Activated CD8-positive, alpha-beta memory T cell treated with anti-CD3 and anti-CD28 coated beads for 4 hours (primary cell): ENCODE results near the gene NKIRAS2.

ENCODE experiments used
- DNase-seq, 2 donors: peaks; one replicate each; pipeline ENCODE4 v3.0.0-alpha.2; 2020; ENCODE audit warnings: low read depth in 2 of 2

NKIRAS2 gene

DNA sequence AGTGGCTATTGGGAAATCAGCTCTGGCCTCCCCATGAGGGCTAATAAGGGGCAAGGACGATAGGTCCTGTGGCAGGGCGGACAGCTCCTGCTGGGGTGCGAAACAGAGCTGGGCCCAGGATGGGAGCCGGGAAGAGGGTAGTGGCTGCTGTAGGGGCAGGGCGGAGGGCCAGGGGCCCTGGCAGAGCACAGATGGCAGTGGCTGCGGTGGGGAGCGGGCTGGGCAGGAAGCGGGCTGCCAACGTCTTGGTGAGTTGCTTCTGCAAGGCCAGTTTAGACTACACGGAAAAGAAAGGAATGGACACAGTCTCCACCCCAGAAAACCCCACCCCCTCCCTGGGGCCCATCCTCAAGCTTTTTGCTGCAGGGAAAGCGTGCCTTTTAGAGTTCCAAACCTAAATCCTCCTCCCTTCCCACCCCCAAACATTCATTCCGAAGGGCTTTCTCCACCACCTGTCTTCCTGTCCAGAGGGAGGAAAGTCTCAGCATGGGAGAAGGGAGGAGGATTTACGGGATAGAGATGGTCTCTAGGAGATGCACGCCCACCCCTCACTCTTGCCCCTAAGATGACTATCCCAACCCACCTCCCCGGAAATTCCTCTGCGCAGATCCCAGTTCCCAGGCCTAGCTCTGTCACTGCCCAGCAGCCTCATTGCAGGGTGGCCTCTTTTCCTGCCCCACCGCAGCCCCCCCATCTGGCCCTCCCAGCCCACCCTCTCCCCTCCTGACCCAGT, 7.1 kb downstream of the NKIRAS2 start:
- DNase-seq = no peak

DNA sequence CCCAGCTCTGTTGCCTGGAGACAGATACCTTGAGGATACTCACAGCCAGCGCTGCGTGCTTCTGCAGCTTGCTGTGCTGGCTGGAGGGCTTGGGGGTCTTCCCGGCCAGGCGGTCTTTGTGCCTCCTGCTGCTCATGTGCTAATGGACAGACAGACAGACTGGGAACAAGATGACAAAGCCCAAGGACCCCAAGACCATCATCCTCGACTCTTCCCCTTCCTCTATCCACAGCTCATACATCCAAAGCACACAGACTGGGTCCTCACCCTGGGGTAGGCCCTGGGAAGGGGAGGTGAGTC, 7.7 kb downstream of the NKIRAS2 start:
- no peak for DNase-seq

DNA sequence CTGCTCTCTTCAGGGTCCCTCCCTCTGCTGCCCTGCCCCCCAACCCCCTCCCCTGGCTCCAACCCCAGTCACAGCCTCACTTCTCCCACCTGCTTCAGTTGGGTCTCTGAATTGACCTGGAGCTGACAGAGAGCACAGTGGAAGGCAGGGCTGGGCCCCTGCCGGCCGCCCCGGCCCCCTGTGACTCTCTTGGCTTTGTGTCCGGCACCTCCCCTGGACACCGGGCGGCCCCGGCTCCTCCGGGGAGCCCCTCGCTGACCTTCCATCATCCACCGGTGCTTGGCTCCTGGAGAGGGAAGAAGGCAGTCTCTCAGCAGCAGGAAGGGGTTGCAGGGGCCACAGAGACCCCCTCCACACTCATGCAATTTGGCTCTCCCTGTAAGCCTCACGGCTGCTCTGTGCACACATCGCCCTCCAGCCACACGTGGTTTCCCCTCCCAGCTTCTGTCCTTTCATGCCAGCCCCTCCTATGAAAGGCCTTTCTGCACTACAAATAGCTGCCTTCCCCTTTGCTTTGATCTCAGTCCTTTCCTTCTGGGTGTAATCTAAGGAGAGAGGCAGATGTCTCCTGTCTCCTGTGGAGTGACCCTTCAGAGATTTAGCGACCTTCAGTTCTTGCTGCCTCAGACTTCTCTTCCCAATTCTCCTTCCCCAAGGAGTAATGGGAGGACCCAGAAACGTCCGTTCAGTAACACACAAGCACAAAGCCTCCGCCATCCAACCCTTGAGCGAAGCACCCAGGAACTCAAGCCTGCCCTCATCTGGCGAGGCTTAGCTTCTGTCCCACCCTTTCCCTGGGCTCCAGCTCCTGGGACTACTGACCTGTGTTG, 8.3 kb downstream of the NKIRAS2 start:
- no peak for DNase-seq

DNA sequence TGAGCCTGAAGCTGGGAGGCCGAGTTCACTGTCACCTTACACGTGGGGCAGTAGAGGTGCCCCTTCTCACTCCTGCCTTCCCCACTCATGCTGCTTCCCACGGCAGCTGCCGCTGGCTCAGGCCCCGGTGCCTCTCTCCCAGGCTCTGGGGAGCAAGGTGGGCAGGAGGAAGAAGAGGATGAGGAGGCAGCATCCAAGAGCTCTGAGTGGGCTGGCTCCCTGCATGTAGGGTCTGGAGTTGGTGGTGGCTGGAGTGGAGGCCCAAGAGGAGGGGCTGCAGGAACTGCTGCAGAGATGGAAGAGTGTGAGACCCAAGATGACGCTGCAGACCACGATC, 8.9 kb downstream of the NKIRAS2 start:
- no peak for DNase-seq

DNA sequence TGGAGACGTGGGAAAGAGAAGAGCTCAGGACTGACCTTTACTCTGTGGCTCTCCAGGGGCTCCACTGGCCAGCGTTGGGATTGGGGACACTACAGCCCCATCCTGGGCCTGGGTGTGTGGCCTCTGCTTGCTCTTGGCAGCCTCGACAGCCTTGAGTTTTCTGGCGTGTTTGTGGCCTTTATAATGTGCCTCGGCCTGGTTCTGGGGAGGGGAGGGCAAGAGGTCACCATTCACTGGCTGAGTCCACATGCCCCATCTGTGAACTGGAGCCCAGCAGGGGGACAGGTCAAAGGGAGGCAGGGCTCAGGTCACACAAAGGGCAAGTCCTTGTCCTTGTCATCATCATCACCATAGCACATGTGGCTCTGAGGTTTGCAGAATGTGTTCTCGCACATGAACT, 11.7 kb downstream of the NKIRAS2 start:
- no peak for DNase-seq

DNA sequence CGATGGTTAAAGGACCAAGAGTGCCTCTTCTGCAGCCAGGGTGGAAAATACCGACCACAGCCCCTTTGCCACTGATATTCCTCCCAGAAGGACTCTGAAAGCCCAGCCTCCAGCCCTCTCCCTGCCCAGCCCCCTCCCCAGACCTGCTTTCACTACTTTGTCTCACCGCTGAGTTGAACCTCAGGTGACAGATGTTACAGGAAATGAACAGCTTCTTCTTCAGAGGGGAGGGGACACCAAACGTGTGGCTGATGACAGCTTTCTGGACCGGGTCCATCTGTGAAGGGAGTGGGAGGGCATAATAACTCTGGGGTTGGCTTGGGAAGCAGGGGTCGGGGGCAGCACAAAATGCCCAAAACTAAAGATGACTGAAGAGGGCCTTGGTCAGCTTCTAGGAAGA, 14.2 kb downstream of the NKIRAS2 start:
- DNase-seq = no peak

DNA sequence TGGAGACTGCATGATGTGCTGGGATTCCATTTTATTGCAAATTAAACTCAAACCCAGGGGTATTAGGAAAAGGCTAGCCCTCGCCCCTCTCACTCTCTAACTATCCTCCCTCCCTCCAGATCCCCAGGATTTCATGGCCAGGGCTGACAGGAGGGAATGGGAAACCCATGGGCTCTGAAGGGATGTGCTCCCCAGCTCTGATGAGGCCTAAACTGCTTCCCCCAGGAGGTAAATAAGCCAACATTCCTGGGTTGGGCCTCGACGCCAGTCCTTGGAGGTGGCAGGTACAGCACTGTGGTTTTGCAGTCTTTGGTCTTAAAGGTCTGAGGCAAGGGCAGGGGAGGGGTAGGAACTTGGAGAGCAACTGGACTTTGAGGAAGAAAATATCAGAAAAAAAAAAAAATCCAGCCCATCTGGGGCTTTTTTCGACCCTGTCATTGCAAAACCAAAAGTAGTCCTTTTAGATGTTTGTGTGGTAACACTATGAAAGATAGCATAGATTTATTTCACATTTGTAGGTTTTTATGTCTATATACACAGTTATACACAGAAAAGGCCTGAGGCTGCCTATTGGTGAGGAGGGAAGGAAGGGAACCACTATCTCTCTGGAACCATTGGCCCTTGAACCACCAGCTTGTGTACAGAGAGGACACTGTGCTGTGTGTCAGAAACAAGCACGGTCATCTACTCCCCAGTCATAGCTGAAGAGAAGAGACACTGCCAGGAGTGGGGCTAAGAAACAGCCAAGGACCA, 18.5 kb downstream of the NKIRAS2 start:
- no peak for DNase-seq

DNA sequence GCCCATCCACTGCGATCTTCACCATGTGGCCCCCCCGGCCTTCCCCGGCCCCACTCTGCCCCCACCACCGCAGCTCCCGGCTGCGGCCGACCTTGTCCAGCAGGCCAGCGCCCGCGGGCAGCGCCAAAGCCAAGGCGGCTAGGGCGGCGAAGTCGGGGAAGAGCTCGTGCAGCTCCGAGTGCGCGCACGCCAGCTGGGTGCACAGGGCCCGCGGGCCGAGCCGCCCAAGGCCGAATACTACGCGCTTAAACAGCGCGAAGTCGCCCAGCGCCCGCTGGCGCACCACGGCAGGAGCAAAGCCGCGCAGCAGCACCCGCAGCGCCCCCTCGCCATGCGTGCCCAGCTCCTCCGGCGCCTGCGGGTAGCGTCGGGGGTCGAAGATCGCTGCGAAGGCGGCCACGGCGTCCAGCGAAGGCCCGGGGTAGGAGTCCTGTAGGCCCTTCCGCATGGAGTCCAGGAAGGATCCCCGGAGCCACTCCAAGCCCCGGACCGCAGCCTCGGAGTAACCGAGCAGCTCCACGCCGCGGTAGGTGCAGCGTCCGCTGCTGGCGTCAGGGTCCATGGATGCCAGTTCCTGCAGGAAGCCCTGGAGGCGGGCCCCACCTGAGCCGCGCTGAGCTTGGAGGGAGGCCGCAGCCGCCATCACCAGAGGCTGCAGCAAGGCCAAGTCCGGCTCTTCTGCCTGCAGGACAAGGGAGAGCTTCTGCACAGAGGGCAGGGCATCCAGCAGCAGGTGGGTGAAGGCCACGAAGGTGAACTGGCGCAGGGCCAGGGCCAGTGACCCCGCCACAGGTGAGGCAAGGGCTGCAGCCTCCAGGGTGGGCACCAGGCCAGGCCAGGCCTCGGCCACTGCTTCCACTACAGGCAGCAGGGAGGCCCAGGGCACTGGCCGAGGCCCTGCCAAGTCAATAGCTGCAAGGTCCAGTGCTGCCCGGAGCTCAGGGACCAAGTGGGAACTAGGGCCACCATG, 20.2 kb downstream of the NKIRAS2 start:
- DNase-seq = no peak

DNA sequence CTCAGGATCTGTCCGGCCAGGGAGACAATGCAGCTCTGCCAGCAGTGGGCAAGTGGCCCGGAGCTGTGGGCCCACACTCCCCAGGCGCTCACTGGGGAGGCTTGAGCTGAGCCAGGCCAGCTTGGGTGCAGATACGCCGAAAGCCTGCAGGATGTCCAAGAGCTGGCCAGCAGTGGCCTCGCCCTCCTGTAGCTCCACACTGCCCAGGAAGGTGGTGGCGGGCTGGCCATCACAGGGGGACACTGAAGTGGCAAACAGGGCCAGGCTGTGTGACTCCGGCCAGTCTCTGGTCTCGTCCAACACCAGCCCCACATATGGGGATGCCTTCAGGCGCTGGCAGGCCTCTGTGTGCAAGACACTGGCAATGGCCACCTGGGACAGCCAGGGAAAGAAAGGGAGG, 20.9 kb downstream of the NKIRAS2 start:
- no peak for DNase-seq

DNA sequence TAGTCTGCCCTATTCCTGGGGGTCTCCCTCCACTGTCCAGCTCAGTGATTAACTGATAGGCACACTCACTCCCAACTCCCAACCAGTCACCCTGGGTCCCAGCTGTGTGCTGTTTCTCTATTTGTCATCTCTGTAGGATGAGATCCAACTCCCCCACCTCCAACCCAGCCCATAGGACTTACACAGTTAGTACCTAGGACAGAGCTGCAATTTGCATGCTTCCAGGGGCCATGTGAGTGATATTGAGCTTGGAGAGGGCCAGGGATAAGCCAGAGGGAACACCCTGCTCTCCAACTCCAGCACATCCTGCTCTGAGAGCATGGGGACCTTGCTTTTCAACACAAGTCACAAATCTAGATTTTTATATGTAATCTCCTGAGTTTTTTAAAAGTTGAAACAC, 21.7 kb downstream of the NKIRAS2 start:
- DNase-seq = no peak

DNA sequence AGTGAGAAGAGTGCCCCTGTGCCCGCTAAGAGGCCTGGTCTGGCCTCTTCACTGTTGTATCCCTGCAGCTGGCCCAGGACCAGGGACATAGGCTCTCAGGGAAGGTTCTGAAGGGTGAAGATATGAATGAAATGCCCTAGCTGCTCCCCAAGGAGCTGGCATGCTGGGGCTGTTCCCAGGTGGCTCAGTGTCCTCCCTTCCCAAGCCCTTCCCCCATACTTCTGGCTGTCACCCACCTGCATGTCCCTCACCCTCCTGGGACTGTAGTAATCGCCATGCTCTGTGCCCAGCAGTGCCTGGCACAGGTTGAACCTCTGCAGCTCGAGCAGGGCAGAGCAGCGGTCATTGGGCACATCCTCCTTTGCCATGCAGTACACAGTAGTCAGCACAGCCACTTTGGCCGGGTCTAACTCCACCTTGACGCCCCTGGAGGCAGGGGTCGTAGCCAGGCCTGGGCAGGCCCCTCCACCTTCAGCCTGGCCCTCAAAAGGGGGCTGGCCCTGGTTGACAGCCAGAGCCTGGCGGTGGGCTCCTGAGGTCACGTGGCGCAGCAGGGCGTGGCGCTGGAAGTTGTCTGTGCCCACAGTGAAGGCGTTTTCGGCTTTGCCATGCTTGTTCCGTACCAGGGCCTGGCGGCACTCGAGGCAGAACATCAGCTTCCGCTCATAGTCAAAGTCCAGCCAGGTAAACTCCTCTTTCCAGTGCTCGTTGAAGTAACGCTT, 22.9 kb downstream of the NKIRAS2 start:
- DNase-seq = no peak

DNA sequence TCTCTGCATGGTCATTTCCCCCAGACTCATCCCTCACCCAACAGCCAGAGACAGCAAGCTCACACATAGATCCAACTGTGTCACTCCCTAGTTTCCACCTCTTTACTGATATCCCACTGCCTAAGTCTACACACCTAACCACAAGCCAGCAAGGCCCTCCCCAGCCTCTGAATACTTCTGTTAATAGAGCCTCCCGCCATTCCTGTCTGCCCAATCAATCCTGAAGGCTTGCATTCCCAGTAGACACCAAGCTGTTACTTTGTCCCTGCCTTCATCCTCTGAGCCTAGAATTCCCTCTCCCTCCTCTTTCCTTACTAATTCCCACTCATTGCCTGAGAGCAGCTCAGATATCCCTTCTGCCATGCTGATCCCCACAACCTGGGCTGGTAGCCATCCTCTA, 25.8 kb downstream of the NKIRAS2 start:
- no peak for DNase-seq

DNA sequence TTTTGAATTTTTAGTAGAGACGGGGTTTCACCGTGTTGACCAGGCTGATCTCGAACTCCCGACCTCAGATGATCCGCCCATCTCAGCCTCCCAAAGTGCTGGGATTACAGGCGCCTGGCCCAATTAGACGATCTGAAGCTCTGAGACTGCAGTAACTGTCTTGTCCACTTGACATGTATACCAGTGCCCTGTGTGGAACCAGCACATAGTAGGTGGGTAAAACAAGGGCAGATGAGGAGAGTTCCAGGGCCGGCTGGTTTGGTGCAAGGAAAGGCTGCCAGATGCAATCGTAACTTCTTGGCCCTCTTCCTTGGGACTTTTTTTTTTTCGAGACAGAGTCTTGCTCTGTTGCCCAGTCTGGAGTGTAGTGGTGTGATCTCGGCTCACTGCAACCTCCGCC, 27.5 kb downstream of the NKIRAS2 start:
- DNase-seq = no peak

DNA sequence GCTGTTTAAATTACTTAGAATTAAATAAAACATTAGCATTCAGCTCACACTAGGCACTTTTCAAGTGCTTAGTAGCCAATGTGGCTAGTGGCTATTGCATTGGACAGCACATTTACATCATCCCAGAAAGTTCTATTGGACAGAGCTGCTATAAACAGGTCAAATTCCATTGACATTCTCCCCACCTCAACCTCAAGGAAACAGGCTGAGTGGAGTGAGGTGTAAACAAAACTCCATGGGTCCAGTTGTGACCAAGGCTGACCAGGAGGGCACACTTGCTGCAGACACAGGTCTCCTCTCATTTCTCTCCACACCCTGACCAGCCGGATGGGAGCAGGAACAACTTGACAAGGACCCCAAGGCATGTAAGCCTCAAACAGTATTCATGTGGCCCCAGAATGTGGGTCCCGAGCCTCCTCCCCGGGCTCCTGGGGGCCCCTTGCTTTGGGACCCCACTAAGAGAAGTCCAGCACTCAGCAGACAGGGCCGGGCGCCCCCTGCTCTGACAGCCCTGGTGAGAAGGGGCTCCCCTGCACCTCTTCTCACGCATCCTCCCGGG, 30.0 kb downstream of the NKIRAS2 start:
- DNase-seq = no peak

DNA sequence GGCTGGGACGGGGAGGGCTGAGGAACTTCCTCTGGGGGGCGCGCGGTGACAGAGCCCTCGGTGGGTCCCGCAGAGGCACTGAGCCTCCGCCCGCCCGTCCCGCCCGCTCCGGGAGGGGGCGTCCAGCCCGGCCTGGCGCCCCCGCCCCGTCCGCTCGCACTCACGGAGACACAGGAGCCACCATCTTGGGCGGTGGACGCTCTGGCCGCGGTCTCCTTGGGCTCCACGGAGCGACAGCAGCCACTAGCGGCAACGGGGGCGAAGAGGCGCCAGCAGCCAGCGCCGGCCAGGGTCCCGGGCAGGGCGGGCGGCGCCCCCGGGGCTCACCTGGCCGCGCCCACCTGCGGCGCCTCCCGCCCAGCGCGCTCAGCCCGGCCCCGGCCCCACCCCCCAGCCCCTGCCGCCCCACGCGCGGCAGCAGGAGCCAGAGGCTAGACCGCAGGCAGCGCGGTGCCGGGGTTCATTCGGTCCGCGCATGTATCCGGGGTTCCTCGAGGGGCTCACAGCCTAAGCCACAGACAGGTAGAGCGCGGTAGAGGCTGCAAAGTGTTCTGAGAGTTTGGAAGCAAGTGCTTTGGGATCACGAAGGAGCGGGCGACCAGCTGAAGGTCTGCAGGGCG, 30.6 kb downstream of the NKIRAS2 start, which contains the start of gene C17orf113:
Gene C17orf113 (minus strand): TSS at position 209 of the 620 bp plus-strand sequence. CDS start 7,225 bp downstream, outside the sequence.
- DNase-seq = peak; percentile 5 to 14

DNA sequence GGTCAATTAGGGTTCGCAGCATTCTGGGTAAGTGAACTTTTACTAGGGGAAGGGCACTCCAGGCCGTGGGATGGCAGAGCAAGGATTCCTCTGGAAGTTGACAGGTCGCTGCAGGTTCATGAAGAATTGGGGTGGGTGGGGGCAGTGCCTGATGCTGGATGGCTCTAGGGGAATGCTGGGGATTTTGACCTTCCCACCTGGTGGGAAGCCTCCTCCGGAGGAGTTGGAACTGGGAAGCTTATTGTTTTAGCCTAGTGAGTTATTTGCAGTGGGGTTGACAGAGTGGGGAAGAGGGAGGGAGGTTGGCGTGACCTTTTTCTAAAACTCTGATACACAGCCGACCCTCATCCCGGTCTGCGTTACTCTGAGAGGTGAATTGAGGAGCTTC, 31.1 kb downstream of the NKIRAS2 start:
- DNase-seq = no peak

DNA sequence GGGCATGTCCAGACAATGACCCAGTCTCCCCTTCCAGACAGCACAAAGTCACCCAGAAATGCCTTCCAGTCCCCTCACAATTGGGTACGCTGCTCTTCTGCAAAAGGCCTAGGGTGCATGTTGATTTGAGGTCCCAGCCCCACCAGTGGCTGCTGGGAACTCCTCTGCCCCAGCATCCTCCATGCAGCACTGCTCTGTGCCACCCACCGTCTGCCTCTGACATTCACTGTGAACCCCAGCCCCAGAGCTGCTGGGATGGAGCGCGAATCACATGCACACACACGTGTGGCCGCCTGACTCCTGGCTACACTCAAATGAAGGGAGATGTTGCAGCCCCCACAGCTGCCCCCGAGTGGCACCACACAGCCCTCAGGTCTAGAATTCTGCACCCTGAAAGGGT, 31.8 kb downstream of the NKIRAS2 start:
- DNase-seq = no peak

DNA sequence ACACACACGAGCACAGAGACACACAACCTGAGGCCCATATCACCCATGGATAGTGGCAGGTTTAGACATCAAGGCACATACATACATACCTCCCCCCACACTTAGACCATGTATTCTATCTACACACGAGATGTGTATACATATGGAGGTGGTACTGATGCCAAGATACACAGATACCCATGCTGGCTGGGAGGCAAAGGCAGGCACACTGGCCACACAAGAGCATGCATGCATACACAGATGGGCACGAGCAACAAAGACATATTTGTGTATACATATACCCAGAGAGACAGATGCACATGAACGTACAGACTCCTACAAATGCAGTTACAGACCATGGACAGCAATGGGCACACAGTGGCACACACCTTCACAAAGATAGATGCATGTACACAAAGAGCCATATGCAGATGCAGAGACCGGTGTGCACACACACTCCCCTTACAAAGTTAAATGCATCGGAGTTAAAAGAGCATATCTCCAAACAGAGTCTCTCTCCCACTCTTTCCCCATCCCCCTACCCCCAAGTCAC, 32.5 kb downstream of the NKIRAS2 start:
- DNase-seq = no peak

DNA sequence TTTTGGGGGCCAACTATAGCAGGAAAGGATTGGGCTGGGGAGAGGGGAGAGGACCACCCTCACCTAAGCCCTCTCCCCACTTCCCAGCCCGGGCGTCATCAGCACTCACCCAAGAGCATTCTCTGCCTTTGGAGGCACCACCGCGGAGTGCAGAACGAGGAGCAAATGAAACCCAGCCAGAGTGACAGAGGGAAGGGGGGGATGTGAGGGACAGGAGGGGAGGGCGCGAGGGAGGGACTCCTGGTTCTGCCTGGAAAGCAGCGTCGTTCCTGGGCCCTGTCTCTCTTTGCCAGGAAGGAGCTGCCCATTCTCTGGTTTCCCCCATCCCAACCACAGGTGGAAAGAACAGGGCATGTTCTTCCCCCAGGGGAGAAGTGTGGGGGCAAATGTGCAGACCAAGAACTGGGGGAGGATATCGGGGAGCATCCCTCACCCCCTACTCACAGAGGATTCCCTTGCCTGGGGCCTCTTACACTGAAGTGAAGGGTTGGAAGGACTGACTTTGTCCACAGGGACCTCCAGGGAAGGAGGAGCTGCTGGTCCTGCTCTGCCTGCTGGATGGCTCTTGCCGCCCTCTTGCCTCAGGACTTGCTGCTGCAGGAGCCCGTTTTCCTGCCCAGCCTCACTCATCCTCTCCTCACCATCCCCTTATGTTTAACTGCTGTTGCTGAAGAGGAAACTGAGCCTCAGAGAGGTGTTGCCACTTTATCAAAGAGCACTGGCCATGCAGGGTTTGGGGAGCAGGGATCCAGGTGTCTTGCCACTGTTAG, 34.0 kb downstream of the NKIRAS2 start:
- DNase-seq = no peak
